CD4-positive, alpha-beta T cell treated with Interleukin-17A for 4 hours (primary cell): Measurements from ENCODE around the gene RGL3.
"Not testable (repeated sequence)": the region's sequence is repeated elsewhere in the genome, so short reads cannot be mapped to it uniquely, and the experiment has no call there.

Experiments used
- DNase-seq: peaks from one replicate; pipeline ENCODE4 v3.0.0-alpha.2; 2020; ENCODE audit warnings: mixed read lengths

Gene RGL3

GRCh38 chr19:11448410-11448809 lies 29.3 kb upstream of the RGL3 start:
- DNase-seq = no peak

GRCh38 chr19:11447347-11448262 lies 28.5 kb upstream of the RGL3 start:
- no peak for DNase-seq

GRCh38 chr19:11446652-11447301 lies 27.7 kb upstream of the RGL3 start:
- DNase-seq = peak; percentile 64

DNA sequence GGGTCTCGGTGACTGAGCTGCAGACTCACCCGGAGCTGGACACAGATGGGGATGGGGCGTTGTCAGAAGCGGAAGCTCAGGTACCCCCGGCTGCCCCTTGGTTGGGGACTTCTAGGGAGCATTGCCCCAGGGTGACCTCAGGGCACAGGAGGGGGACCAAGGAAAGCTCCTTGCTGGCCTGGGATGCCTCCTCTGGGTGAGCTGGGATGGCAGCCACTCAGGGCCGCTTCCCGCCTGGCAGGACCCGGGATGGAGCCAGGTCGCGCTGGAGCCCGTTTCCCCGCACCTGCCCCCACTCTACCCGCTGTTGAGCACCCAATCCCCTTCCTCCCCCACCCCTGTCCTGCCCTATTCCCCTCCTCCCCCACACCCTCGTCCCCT lies 27.1 kb upstream of the RGL3 start:
- no peak for DNase-seq

- DNase-seq = no peak
Measured at GRCh38 chr19:11445141-11445540, 26.0 kb upstream of the RGL3 start.

DNA sequence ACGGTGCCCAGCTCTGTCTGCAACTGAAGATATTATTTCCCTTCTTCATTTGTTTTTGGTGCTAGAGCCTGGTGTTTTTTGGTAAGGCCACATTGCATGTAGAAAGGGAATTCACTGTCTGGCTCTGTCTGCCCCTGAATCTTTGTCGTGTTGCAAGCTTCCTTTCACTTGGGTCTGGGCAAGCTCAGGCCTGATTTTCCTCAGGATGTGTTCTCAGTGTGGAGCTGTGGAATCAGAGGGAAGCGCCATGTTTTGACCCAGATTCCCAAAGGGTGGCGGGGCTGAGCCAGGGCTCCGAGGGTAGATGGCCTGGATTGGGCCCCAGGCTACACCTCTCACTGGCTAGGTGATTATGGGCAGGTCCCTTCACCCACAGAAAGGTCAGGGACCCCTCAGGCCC lies 24.9 kb upstream of the RGL3 start:
- DNase-seq = no peak

- DNase-seq = no peak
Measured at GRCh38 chr19:11437955-11438354, 18.8 kb upstream of the RGL3 start.

DNA sequence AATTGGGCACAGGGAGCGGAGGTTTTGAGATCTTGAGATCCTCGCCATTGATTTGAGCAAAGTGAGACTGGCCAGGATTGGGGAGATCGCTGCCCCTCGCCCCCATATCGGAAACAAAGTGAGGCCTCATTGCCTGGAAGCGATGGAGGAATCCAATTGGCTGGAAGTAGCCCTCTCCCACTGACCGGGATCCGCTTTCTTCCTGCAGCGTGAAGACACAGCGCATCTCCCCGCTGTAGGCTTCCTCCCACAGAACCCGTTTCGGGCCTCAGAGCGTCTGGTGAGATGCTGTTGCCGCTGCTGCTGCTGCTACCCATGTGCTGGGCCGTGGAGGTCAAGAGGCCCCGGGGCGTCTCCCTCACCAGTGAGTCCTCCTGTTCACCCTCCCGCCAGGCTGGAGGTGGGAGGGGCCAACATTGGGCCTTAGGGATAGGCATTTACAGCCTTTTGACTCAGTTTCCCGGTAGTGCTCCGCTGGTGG lies 16.8 kb upstream of the RGL3 start:
- DNase-seq = no peak

DNA sequence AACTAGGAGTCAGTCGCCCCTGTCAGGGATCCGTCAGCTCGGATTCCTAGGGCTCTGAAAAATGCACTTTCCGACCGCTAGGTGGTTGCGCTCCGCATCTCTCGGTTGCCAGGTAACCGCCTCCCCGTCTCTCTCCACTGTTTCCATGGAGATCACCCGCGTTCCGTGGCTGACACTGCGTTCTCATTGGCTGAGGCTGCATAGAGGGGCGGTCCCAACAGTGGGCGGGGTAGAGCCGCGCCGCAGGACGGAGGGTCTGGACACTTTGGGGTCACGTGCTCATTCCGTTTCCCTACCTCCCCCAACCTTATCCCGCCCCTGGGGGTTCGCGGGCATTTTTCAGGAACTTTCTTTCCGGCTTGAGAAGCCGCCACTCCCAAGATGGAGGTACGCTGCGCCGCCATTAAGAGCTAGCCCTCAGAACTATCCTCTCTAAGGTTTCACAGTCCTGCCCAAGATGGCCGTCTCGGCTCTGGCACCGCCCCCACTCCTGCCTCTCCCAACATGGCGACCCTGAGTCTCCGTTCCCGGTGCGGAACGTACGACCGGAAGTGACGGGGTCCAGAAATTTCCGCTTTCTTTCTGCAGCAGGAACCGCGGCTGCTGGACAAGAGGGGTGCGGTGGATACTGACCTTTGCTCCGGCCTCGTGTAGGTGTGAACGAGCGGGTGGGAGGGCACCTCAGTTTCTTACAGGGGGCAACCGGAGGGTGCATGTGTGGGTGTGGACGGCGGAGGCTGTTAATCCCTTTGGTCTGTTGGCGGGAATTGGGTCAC lies 16.1 kb upstream of the RGL3 start, which contains the start of the genes ODAD3 and PRKCSH:
Gene ODAD3, minus strand, starts transcription at position 65 of the 776 bp plus-strand sequence. CDS start 105 bp downstream, outside the sequence.
Gene PRKCSH, plus strand, starts transcription at position 579 of the 776 bp plus-strand sequence. CDS start 483 bp downstream, outside the sequence.
- peak; percentile 99 for DNase-seq

GRCh38 chr19:11434703-11435056 lies 15.6 kb upstream of the RGL3 start:
- no peak for DNase-seq

- not testable (repeated sequence) for DNase-seq
Measured at GRCh38 chr19:11433526-11433925, 14.4 kb upstream of the RGL3 start.

DNA sequence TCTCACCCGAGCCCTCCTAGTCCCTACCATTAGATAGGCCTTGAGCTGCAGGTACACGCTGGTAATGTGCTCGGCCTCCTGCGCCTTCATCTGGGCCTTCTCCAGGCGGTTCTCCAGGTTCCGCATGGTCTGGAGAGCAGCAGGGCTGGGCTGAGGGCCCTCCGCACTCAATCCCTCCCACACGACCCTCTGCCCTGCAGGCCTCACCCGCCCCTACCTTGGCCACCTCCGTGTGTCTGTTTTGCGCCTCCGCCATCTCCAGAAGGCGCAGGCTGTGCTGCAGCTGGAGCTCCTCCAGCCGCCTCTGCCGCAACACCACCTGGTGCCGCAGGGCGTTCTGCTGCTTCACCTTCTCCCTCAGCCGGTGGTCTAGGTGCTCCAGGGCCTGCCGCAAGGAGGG lies 7.5 kb upstream of the RGL3 start:
- DNase-seq = no peak

DNA sequence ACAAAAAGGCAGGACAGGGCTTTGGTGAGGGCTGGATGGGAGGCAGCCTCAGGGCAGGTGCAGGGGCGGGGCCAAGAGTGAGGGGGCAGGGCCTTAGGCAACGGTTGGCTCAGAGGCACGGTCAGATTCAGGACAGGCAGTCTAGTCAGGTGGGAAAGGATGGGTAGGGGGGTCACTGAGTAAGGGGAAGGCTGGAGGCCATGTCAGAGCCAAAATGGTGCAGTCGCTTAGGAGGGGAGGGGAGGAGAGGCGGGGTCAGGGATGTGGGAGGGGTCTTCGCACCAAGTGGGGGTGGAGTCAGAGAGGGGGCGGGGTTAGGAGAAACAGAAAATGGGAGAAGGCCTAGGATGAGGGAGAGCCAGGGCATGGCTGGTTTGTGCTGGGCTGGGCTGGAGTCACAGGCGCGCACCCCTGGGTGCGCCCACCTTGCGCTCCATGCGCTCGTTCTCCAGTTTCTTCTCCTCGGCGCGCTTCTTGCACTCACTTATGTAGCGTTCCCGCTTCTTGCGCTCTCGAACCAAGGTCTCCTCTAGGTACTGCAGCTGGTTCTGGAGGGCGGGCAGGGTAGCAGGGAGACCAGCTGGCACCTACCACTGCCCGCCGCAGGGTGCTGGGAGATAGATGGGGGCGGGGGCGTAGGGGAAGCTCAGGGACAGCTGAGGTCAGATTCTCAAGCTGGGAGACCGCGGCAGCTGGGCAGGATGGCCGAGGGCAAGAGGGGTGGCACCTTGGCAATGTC lies 6.8 kb upstream of the RGL3 start:
- no peak for DNase-seq

- DNase-seq = no peak
Measured at GRCh38 chr19:11423791-11424181, 4.7 kb upstream of the RGL3 start.

- no peak for DNase-seq
Measured at GRCh38 chr19:11423164-11423790, 4.2 kb upstream of the RGL3 start.

- DNase-seq = peak; percentile 72
Measured at GRCh38 chr19:11422163-11423065, 3.3 kb upstream of the RGL3 start.

DNA sequence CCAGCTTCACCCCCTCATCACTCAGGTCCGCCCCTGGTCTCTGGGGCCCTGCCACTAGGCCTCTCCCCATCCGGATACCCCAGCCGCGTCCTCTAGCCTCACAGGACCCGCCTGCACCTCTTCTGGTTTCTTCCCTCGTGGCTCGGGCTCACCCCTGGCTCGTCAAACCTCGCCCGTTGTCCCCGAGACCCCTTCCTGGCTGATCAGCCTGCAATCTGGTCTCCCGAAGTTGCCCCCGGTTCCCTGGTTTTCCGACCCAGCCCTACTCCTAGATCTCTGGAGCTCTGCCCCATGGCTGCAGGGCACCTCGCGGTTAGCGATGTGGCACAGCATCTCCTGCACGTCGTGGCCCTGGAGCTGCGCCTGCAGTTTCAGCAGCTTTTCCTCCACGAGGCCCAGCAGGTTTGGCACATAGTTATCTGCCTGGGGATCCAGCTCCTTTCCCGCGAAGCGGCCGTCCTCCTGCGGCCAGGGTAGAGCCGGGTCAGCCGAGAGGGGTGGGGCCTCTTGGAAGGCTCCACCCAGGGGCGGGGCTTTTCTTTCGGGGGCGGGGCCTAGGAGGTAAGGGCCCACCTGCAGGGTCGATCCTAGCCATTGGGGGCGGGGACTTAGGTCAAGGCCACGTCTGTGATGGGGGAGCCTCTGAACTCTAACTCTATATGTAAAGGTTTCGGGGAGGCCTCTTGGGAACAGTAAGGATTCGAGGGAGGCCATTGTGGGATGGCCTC lies 2.4 kb upstream of the RGL3 start:
- peak; percentile 30 for DNase-seq

DNA sequence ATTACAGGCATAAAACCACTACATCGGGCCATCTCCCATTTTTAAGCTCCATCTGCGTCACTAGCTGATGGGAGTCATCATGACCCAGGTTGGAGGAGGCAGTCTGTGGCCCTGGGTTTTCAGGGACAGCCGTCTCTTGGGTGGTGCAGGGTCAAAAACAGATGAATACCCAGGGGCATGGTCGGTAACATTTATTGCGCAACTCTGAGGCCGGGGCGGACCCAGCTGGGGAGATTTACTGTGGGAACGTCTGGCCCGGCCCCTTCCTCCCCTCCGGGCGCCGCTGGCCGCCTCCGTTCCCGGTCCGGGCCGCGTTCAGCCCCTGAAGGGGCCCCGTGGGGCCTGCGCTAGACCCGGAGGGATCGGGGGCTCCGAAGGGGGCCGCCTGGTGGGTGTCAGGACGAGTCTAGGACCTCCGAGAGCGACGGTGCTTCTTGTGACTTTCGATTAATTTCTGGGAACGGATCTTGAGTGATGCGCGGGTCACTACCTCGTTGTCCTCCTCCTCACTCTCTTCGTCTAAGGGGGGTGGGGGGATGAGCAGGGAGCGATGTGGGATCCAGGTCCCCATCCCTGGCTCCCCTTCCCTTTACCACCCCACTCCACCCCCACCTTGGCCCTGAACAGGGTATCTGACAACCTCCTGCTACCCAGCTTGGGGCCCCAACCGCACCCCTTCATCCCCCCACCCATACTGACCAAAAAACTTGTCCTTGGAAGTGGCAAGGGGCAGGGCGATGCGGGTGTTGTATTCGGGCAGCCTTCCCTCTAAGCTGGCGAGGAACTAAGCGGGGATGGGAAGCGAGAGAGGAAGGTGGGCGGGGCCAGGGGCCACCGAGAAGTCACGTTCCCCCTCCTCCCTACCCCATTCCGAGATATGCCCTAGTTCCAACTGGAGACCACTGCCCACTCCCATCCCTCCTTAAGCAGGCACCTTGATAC lies 1.6 kb upstream of the RGL3 start:
- peak; percentile 40 for DNase-seq

DNA sequence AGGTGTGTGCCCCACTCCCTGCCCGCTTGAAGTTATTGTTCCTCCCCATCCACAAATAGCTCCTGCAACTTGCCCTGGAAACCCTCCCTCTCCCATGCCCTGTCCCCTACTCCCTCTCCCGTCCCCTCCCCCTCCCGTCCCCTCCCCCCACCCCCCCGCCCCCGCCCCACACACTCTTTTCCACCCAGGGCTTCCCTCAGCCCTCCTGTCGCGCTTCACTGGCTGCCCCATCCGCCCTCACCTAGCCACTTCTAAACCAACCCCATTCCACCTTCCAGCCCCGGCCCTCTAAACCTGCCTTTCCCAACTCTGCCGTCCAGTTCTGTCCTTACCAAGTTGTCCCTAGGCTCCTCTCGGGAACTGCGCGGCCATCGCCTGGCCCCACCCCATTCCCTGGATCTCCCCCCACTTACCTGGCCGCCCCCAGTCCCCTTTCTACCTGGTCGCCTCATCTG lies 993 bp downstream of the RGL3 start:
- no peak for DNase-seq
